T-cell (primary cell): Measurements from ENCODE around the gene CUX1. TPM values are rescaled to one million over a fixed set of nuclear protein-coding genes. Genes with fewer than 3 reads are reported as not detected.

ENCODE experiments used
- ATAC-seq, 4 experiments: fragments of 200-7000 bp in 3 of 4; fragments of 150-1000 bp in 1 of 4; cut with Tn5 transposase; replicated peaks in 1 of 4; 1 replicate in 3 of 4; 2 replicates in 1 of 4; pipeline ENCODE4 v1.10.0; 2021; ENCODE audit warnings: moderate library complexity in 3 of 4, mild to moderate bottlenecking in 2 of 4, moderate number of reproducible peaks in 1 of 4
- CTCF ChIA-PET, 2 donors: fragments of 300-600 bp; sonication (Branson Sonifier 250); formaldehyde crosslinking; loops; one replicate each; lab custom pipeline; 2022; ENCODE audit warnings: antibody characterized with exemption in 2 of 2; lab: Charles Lee
- POLR2A ChIA-PET, 2 donors: fragments of 300-600 bp; sonication (Branson Sonifier 250); formaldehyde crosslinking; loops; one replicate each; lab custom pipeline; 2022; ENCODE audit warnings: antibody characterized with exemption in 2 of 2; lab: Charles Lee
- DNase-seq, 35 experiments: peaks; one replicate each; pipeline versions ENCODE4 v3.0.0 to v3.0.0-alpha.2; 2013 to 2023
- H3K27ac ChIP-seq: one replicate; pipeline ENCODE4 v1.5.1; 2013; ENCODE audit warnings: low read length
- H3K27me3 ChIP-seq, 2 experiments: replicated peaks in 1 of 2; 1 replicate in 1 of 2; 2 replicates in 1 of 2; pipeline versions ENCODE4 v1.6.1 to v1.7.0; 2013; ENCODE audit warnings: low read length in 1 of 2, mixed read lengths in 1 of 2; ENCODE audit not compliant: control insufficient read depth in 2 of 2, insufficient read depth in 2 of 2; ENCODE audit errors: extremely low read depth in 1 of 2
- H3K36me3 ChIP-seq, 2 donors: 1 replicate in 1 of 2; 2 replicates in 1 of 2; pipeline versions ENCODE4 v1.6.1 to v1.7.0; 2013; ENCODE audit warnings: low read length in 1 of 2; ENCODE audit not compliant: control insufficient read depth in 2 of 2, insufficient read depth in 1 of 2; ENCODE audit errors: extremely low read depth in 1 of 2
- H3K4me1 ChIP-seq, 2 experiments: 1 replicate in 1 of 2; 2 replicates in 1 of 2; pipeline versions ENCODE4 v1.6.1 to v1.7.0; 2013; ENCODE audit warnings: low read length in 2 of 2, mixed read lengths in 1 of 2; ENCODE audit not compliant: insufficient read depth in 2 of 2, control insufficient read depth in 1 of 2; ENCODE audit errors: extremely low read depth in 1 of 2
- H3K4me3 ChIP-seq, 2 donors: 1 replicate in 1 of 2; 2 replicates in 1 of 2; pipeline versions ENCODE4 v1.5.1 to v1.7.0; 2013; ENCODE audit warnings: mild to moderate bottlenecking in 2 of 2, low read length in 1 of 2, moderate library complexity in 1 of 2; ENCODE audit not compliant: control insufficient read depth in 1 of 2; ENCODE audit errors: extremely low read depth in 1 of 2
- H3K9me3 ChIP-seq: 2 replicates; pipeline ENCODE4 v1.7.0; 2013
- H3K27ac Mint-ChIP-seq, 2 donors: one replicate each; pipeline ENCODE4 v1.8.0; 2020 to 2021; ENCODE audit warnings: mild to moderate bottlenecking in 2 of 2, mixed read lengths in 2 of 2
- H3K27me3 Mint-ChIP-seq, 2 donors: one replicate each; pipeline ENCODE4 v1.8.0; 2021 to 2022; ENCODE audit warnings: mixed read lengths in 2 of 2
- H3K36me3 Mint-ChIP-seq: one replicate; pipeline ENCODE4 v1.8.0; 2021; ENCODE audit warnings: mixed read lengths
- H3K4me1 Mint-ChIP-seq, 3 donors: one replicate each; pipeline ENCODE4 v1.8.0; 2020 to 2022; ENCODE audit warnings: mixed read lengths in 3 of 3, mild to moderate bottlenecking in 1 of 3
- H3K4me3 Mint-ChIP-seq, 3 donors: one replicate each; pipeline ENCODE4 v1.8.0; 2020 to 2022; ENCODE audit warnings: mild to moderate bottlenecking in 3 of 3, mixed read lengths in 3 of 3, moderate library complexity in 3 of 3
- H3K9me3 Mint-ChIP-seq, 3 donors: one replicate each; pipeline ENCODE4 v1.8.0; 2020 to 2022; ENCODE audit warnings: mixed read lengths in 3 of 3
- WGBS: methylation state at CpG from one replicate; pipeline ENCODE4 v1.1.5; 2013; ENCODE audit warnings: missing lambda C conversion rate; ENCODE audit not compliant: insufficient coverage; 5-methylcytosine and 5-hydroxymethylcytosine counted together
- total RNA-seq, 35 experiments: library from RNA in 6 of 35; stranded (reverse) in 6 of 35; fragments of 120-200 nt in 1 of 35; gene quantifications; one replicate each; pipeline versions ENCODE4 v1.2.1 to v1.2.4 and lab custom pipeline; 2013 to 2026

Gene CUX1
- total RNA-seq, 5 donors from 2014 or later (not counting 1 experiment from before 2014, with no cell fraction given), result 36.9 to 50.2 (median 42.8) TPM

GRCh38 chr7:101953248-101953819, 135.9 kb downstream of the CUX1 start:
- Histone ChIP-seq H3K27ac (no peak overlapping the region), H3K9me3 (no peaks in the 10 kb centered on the region), H3K27me3 (no peaks in the 10 kb centered on the region), H3K4me1 (no peaks in the 10 kb centered on the region), H3K4me3 (no peak overlapping the region), H3K36me3 (peaks cover 0 to 6% of the 10 kb centered on the region in 2 donors)
- ATAC-seq (no peak), DNase-seq (no peak)
- Mint-ChIP-seq H3K4me3 (no peak overlapping the region), H3K9me3 (no peaks in the 10 kb centered on the region), H3K36me3 (peaks cover 8% of the 10 kb centered on the region), H3K4me1 (peaks cover 8 to 15% (median 14%) of the 10 kb centered on the region in 3 donors), H3K27me3 (no peaks in the 10 kb centered on the region), H3K27ac (no peak overlapping the region)
- WGBS, result 73% methylated on average over 4 of the region's 14 CpGs
- CTCF ChIA-PET, result no interaction called here
- POLR2A ChIA-PET, result no interaction called here

- H3K9me3 ChIP-seq, result no peaks in the 10 kb centered on the region
- Mint-ChIP-seq H3K27ac (no peak overlapping the region), H3K9me3 (no peaks in the 10 kb centered on the region), H3K4me1 (peaks cover 8 to 15% (median 13%) of the 10 kb centered on the region in 3 donors), H3K27me3 (no peaks in the 10 kb centered on the region), H3K4me3 (no peak overlapping the region), H3K36me3 (peaks cover 8% of the 10 kb centered on the region)
- ATAC-seq, result no peak
- 74% methylated on average over 2 of the region's 5 CpGs for WGBS
- H3K4me1 ChIP-seq, result no peaks in the 10 kb centered on the region
- no peak for DNase-seq
- H3K27me3 ChIP-seq, result no peaks in the 10 kb centered on the region
- peaks cover 0 to 3% of the 10 kb centered on the region in 2 donors for H3K36me3 ChIP-seq
- H3K4me3 ChIP-seq, result no peak overlapping the region
- CTCF ChIA-PET, result interaction anchor here in 1 of 2 donors (0.6 kb wide), 1 partner anchor 11 kb away, joined by 8 read pairs; no protein-coding TSS in a partner anchor
- POLR2A ChIA-PET, result no interaction called here
- H3K27ac ChIP-seq, result no peak overlapping the region
Observed at GRCh38 chr7:101954499-101954898, 137.1 kb downstream of the CUX1 start.

- no peaks in the 10 kb centered on the region for H3K9me3 Mint-ChIP-seq
- WGBS, result 100% methylated on average over 6 of the region's 12 CpGs
- H3K4me3 Mint-ChIP-seq, result no peak overlapping the region
- ATAC-seq (no peak), DNase-seq (no peak)
- Histone ChIP-seq H3K4me3 (no peak overlapping the region), H3K36me3 (peaks cover 0 to 3% of the 10 kb centered on the region in 2 donors), H3K9me3 (no peaks in the 10 kb centered on the region), H3K4me1 (no peaks in the 10 kb centered on the region), H3K27ac (no peak overlapping the region), H3K27me3 (no peaks in the 10 kb centered on the region)
- peaks cover 12 to 15% (median 13%) of the 10 kb centered on the region in 3 donors for H3K4me1 Mint-ChIP-seq
- peaks cover 4% of the 10 kb centered on the region for H3K36me3 Mint-ChIP-seq
- CTCF ChIA-PET, result interaction anchor here in 1 of 2 donors (0.6 kb wide), 1 partner anchor 404 kb away, joined by 4 read pairs; no protein-coding TSS in a partner anchor
- H3K27ac Mint-ChIP-seq, result no peak overlapping the region
- H3K27me3 Mint-ChIP-seq, result no peaks in the 10 kb centered on the region
- POLR2A ChIA-PET, result no interaction called here
Observed at GRCh38 chr7:101956130-101956529, 138.7 kb downstream of the CUX1 start.

- H3K27me3 Mint-ChIP-seq, result no peaks in the 10 kb centered on the region
- Histone ChIP-seq H3K27ac (no peak overlapping the region), H3K36me3 (no peaks in the 10 kb centered on the region), H3K4me1 (no peaks in the 10 kb centered on the region), H3K27me3 (no peaks in the 10 kb centered on the region), H3K4me3 (no peak overlapping the region), H3K9me3 (no peaks in the 10 kb centered on the region)
- peaks cover 11 to 15% (median 14%) of the 10 kb centered on the region in 3 donors for H3K4me1 Mint-ChIP-seq
- CTCF ChIA-PET, result interaction anchor here in 1 of 2 donors (0.5 kb wide), 1 partner anchor 135 kb away, joined by 3 read pairs; no protein-coding TSS in a partner anchor
- H3K4me3 Mint-ChIP-seq, result no peak overlapping the region
- no peak overlapping the region for H3K27ac Mint-ChIP-seq
- POLR2A ChIA-PET, result no interaction called here
- H3K36me3 Mint-ChIP-seq, result peaks cover 4% of the 10 kb centered on the region
- ATAC-seq (no peak), DNase-seq (no peak)
- H3K9me3 Mint-ChIP-seq, result no peaks in the 10 kb centered on the region
- WGBS, result 63% methylated on average over 3 of the region's 12 CpGs
Observed at GRCh38 chr7:101957744-101958525, 140.5 kb downstream of the CUX1 start.

- Histone ChIP-seq H3K4me1 (no peaks in the 10 kb centered on the region), H3K9me3 (no peaks in the 10 kb centered on the region), H3K4me3 (no peak overlapping the region), H3K27me3 (no peaks in the 10 kb centered on the region), H3K27ac (no peak overlapping the region), H3K36me3 (no peaks in the 10 kb centered on the region)
- 98% methylated on average over 5 of the region's 9 CpGs for WGBS
- ATAC-seq (no peak), DNase-seq (no peak)
- Mint-ChIP-seq H3K4me1 (peaks cover 5 to 14% (median 9%) of the 10 kb centered on the region in 3 donors), H3K27ac (no peak overlapping the region), H3K27me3 (no peaks in the 10 kb centered on the region), H3K36me3 (no peaks in the 10 kb centered on the region), H3K9me3 (no peaks in the 10 kb centered on the region), H3K4me3 (no peak overlapping the region)
- POLR2A ChIA-PET, result no interaction called here
- CTCF ChIA-PET, result no interaction called here
Observed at GRCh38 chr7:101959342-101959741, 141.9 kb downstream of the CUX1 start.

- ChIA-PET POLR2A (no interaction called here), CTCF (no interaction called here)
- DNase-seq (no peak), ATAC-seq (no peak)
- no peak overlapping the region for H3K27ac ChIP-seq
- no peaks in the 10 kb centered on the region for H3K9me3 ChIP-seq
- Mint-ChIP-seq H3K27ac (no peak overlapping the region), H3K27me3 (no peaks in the 10 kb centered on the region), H3K36me3 (no peaks in the 10 kb centered on the region), H3K9me3 (no peaks in the 10 kb centered on the region), H3K4me3 (no peak overlapping the region), H3K4me1 (peaks cover 5 to 15% (median 6%) of the 10 kb centered on the region in 3 donors)
- WGBS, result 97% methylated on average over 17 of the region's 17 CpGs
- no peak overlapping the region for H3K4me3 ChIP-seq
- H3K27me3 ChIP-seq, result no peaks in the 10 kb centered on the region
- no peaks in the 10 kb centered on the region for H3K4me1 ChIP-seq
- no peaks in the 10 kb centered on the region for H3K36me3 ChIP-seq
Observed at GRCh38 chr7:101959829-101960228, 142.4 kb downstream of the CUX1 start.
